ENCODE measurements around the gene ZP2. TPM values are rescaled to one million over a fixed set of nuclear protein-coding genes. Genes with fewer than 3 reads are reported as not detected.

Gene ZP2
- total RNA-seq, 1 experiment from 2014 or later: not detected

DNA sequence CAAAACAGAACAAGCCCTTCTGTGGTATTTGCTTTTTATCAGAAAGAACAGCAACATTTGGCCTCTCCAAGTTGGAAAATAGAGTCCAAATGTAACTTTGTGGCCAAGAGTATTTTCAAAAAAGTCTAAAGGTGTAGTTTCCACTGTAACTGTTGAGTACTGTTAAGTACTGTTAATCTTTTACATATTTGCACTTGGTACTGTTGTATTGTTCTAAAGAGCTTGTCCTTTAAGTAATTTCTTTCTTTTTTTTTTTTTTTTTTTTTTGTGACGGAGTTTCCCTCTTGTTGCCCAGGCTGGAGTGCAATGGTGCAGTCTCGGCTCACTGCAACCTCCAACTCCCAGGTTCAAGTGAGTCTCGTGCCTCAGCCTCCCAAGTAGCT lies 31.4 kb downstream of the ZP2 start:
- Histone ChIP-seq H3T11ph (ENCODE audit: low read length) (no peak overlapping the region), H3K79me2 (ENCODE audit: insufficient read depth, low read length) (peaks cover 2% of the 10 kb centered on the region; the same call in 1 of the 2 replicates), H2BK5ac (ENCODE audit: insufficient read length, low read length) (no peak overlapping the region), H3K18ac (ENCODE audit: insufficient read length, low read depth, low read length) (no peak overlapping the region), H3K4me2 (ENCODE audit: insufficient read depth, insufficient read length, low read length) (no peak overlapping the region), H2BK12ac (ENCODE audit: insufficient read length, low read depth, low read length) (no peak overlapping the region), H4K8ac (replicated peaks; ENCODE audit: insufficient read length, low read depth, low read length) (no peak overlapping the region), H2AFZ (ENCODE audit: low read length) (no peak overlapping the region), H3K79me1 (ENCODE audit: insufficient read depth, low read depth, low read length, poor library complexity, severe bottlenecking) (no peaks in the 10 kb centered on the region), H4K91ac (ENCODE audit: insufficient read length, low read depth, low read length) (no peak overlapping the region), H4K5ac (ENCODE audit: insufficient read length, low read depth, low read length) (no peak overlapping the region), H3K27me3 (ENCODE audit: insufficient read depth, low read length) (no peaks in the 10 kb centered on the region), H2BK120ac (ENCODE audit: low read depth, low read length, poor library complexity, severe bottlenecking) (no peak overlapping the region), H3K9ac (ENCODE audit: extremely low read depth, insufficient read length, low read length) (no peak overlapping the region), H3K4me1 (ENCODE audit: insufficient read depth, low read length) (no peaks in the 10 kb centered on the region), H3K14ac (ENCODE audit: insufficient read depth, low read length) (no peak overlapping the region), H3K23me2 (ENCODE audit: insufficient read length, low read depth, low read length, poor library complexity, severe bottlenecking) (no peaks in the 10 kb centered on the region), H3K4ac (ENCODE audit: low read depth, low read length) (no peak overlapping the region), H2BK20ac (ENCODE audit: low read depth, low read length, poor library complexity, severe bottlenecking) (no peak overlapping the region), H3K56ac (ENCODE audit: insufficient read length, low read depth, low read length) (no peak overlapping the region), H3K27ac (ENCODE audit: insufficient read length, low read depth, low read length) (no peak overlapping the region), H2BK15ac (ENCODE audit: low read depth, low read length) (no peak overlapping the region), H3K23ac (ENCODE audit: insufficient read length, low read depth, low read length) (no peak overlapping the region), H2AK5ac (ENCODE audit: insufficient read length, low read length) (no peak overlapping the region), H4K20me1 (ENCODE audit: control insufficient read depth, insufficient read depth, insufficient read length) (no peaks in the 10 kb centered on the region), H3K9me3 (ENCODE audit: control insufficient read depth, low read depth, low read length) (peaks cover 10% of the 10 kb centered on the region)
- peaks cover 5 to 8% of the 10 kb centered on the region in 2 experiments; a peak in 3 of 4 replicates for H3K4me1 Mint-ChIP-seq
- peaks cover 33 to 35% of the 10 kb centered on the region in 2 experiments for H3K9me3 Mint-ChIP-seq
- TF ChIP-seq, protein P1, sequence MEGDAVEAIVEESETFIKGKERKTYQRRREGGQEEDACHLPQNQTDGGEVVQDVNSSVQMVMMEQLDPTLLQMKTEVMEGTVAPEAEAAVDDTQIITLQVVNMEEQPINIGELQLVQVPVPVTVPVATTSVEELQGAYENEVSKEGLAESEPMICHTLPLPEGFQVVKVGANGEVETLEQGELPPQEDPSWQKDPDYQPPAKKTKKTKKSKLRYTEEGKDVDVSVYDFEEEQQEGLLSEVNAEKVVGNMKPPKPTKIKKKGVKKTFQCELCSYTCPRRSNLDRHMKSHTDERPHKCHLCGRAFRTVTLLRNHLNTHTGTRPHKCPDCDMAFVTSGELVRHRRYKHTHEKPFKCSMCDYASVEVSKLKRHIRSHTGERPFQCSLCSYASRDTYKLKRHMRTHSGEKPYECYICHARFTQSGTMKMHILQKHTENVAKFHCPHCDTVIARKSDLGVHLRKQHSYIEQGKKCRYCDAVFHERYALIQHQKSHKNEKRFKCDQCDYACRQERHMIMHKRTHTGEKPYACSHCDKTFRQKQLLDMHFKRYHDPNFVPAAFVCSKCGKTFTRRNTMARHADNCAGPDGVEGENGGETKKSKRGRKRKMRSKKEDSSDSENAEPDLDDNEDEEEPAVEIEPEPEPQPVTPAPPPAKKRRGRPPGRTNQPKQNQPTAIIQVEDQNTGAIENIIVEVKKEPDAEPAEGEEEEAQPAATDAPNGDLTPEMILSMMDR (conservative IDR thresholded peaks at IDR 0.05): no peak
- H3K27ac Mint-ChIP-seq: no peak overlapping the region
- H3K4me3 Mint-ChIP-seq: no peak overlapping the region
- DNase-seq: no peak
- WGBS (ENCODE audit: extremely low coverage, insufficient read length, low lambda C conversion rate): no CpG with 5 or more reads among the region's 3 CpGs
- H3K36me3 Mint-ChIP-seq (ENCODE audit: insufficient read depth in 1 of 3, low read depth in 3 of 3): peaks cover 68 to 86% (median 78%) of the 10 kb centered on the region in 3 experiments
- no peaks in the 10 kb centered on the region for H3K27me3 Mint-ChIP-seq (ENCODE audit: low read depth)
